Measurements from ENCODE around the gene ITCH.

DNA sequence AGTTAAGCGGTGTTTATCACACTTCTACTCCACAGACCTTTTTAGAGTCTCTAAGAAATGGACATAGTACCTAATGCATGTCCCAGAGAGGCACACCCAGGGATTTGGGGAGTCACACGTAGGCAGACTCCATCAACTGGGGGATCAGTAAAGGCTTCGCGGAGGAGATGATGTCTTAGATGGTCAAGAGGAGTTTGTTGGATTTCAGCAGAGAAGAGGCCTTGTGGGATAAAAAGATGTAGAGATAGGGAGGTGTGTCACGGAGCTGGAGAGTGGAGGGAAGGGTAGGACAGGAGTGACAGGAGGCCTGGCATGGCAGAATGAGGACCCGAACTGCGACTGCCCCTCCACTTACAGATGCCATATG lies 162.3 kb downstream of the ITCH start:
- TF ChIP-seq, protein P1, sequence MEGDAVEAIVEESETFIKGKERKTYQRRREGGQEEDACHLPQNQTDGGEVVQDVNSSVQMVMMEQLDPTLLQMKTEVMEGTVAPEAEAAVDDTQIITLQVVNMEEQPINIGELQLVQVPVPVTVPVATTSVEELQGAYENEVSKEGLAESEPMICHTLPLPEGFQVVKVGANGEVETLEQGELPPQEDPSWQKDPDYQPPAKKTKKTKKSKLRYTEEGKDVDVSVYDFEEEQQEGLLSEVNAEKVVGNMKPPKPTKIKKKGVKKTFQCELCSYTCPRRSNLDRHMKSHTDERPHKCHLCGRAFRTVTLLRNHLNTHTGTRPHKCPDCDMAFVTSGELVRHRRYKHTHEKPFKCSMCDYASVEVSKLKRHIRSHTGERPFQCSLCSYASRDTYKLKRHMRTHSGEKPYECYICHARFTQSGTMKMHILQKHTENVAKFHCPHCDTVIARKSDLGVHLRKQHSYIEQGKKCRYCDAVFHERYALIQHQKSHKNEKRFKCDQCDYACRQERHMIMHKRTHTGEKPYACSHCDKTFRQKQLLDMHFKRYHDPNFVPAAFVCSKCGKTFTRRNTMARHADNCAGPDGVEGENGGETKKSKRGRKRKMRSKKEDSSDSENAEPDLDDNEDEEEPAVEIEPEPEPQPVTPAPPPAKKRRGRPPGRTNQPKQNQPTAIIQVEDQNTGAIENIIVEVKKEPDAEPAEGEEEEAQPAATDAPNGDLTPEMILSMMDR (IDR thresholded peaks at IDR 0.05; ENCODE audit: poor library complexity, severe bottlenecking), result no peak
- TF ChIP-seq, protein P2, sequence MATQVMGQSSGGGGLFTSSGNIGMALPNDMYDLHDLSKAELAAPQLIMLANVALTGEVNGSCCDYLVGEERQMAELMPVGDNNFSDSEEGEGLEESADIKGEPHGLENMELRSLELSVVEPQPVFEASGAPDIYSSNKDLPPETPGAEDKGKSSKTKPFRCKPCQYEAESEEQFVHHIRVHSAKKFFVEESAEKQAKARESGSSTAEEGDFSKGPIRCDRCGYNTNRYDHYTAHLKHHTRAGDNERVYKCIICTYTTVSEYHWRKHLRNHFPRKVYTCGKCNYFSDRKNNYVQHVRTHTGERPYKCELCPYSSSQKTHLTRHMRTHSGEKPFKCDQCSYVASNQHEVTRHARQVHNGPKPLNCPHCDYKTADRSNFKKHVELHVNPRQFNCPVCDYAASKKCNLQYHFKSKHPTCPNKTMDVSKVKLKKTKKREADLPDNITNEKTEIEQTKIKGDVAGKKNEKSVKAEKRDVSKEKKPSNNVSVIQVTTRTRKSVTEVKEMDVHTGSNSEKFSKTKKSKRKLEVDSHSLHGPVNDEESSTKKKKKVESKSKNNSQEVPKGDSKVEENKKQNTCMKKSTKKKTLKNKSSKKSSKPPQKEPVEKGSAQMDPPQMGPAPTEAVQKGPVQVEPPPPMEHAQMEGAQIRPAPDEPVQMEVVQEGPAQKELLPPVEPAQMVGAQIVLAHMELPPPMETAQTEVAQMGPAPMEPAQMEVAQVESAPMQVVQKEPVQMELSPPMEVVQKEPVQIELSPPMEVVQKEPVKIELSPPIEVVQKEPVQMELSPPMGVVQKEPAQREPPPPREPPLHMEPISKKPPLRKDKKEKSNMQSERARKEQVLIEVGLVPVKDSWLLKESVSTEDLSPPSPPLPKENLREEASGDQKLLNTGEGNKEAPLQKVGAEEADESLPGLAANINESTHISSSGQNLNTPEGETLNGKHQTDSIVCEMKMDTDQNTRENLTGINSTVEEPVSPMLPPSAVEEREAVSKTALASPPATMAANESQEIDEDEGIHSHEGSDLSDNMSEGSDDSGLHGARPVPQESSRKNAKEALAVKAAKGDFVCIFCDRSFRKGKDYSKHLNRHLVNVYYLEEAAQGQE (IDR thresholded peaks at IDR 0.05; ENCODE audit: borderline replicate concordance), result no peak
- TF ChIP-seq SMC3 (conservative IDR thresholded peaks at IDR 0.05; ENCODE audit: poor library complexity) (no peak), MXI1 (conservative IDR thresholded peaks at IDR 0.05; ENCODE audit: poor library complexity, severe bottlenecking) (no peak), EP300 (conservative IDR thresholded peaks at IDR 0.05; ENCODE audit: poor library complexity, severe bottlenecking) (no peak), POLR2AphosphoS5 (IDR thresholded peaks at IDR 0.05) (no peak), EZH2 (IDR thresholded peaks at IDR 0.05; ENCODE audit: borderline replicate concordance, insufficient read depth, low read length, poor library complexity, severe bottlenecking) (no peak), TAF1 (IDR thresholded peaks at IDR 0.05; ENCODE audit: low read depth) (no peak), RAD21 (conservative IDR thresholded peaks at IDR 0.05) (no peak)

Data from neural cell (in vitro differentiated cells).